ENCODE measurements around the gene IFI27L1. TPM values are rescaled to one million over a fixed set of nuclear protein-coding genes. Genes with fewer than 3 reads are reported as not detected.

Gene IFI27L1
- total and polyA plus RNA-seq, 2 donors (not counting 3 experiments of a cell fraction or from before 2014, with no cell fraction given): 31.1 to 38.1 TPM

DNA sequence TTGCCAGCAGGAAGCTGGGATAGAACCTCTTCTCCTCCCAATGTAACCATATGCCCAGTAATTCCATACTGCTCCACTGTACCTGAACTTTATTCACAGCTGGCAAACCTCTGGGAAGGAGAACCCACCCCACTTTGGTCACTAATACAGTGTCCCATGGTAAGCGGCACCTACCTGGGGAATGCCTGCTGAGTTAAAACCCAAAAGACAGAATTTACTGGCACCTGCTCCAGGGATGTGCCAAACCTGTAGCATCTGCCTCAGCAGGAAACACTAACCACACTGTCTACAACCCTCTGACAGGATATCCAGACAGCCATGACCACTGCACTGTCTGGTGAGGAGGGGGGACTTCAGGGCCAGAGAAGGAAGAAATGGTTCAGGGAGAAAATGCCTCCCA lies 26.7 kb upstream of the IFI27L1 start:
- H3K27me3 ChIP-seq (ENCODE audit: control insufficient read depth in 2 of 2, insufficient read depth in 2 of 2, low read length in 2 of 2): no peaks in the 10 kb centered on the region
- TF ChIP-seq POLR2A (IDR thresholded peaks at IDR 0.05; ENCODE audit: low read depth, low read length): no peak
- no peak for TF ChIP-seq MAX (IDR thresholded peaks at IDR 0.05; ENCODE audit: insufficient read depth, insufficient read length)
- no peak for TF ChIP-seq POLR2AphosphoS5 (IDR thresholded peaks at IDR 0.05; ENCODE audit: insufficient read depth, low read depth, low read length)
- no peak for TF ChIP-seq FOS (IDR thresholded peaks at IDR 0.05; ENCODE audit: borderline replicate concordance, insufficient read depth, low read length)
- TF ChIP-seq EZH2 (IDR thresholded peaks at IDR 0.05; ENCODE audit: borderline replicate concordance, low read depth, low read length, severe bottlenecking): no peak
- no peak for TF ChIP-seq MYC (IDR thresholded peaks at IDR 0.05; ENCODE audit: low read depth, low read length)
- no peak for TF ChIP-seq GATA2 (IDR thresholded peaks at IDR 0.05; ENCODE audit: insufficient read depth, insufficient read length, low read depth, low read length)
- TF ChIP-seq, protein P1, sequence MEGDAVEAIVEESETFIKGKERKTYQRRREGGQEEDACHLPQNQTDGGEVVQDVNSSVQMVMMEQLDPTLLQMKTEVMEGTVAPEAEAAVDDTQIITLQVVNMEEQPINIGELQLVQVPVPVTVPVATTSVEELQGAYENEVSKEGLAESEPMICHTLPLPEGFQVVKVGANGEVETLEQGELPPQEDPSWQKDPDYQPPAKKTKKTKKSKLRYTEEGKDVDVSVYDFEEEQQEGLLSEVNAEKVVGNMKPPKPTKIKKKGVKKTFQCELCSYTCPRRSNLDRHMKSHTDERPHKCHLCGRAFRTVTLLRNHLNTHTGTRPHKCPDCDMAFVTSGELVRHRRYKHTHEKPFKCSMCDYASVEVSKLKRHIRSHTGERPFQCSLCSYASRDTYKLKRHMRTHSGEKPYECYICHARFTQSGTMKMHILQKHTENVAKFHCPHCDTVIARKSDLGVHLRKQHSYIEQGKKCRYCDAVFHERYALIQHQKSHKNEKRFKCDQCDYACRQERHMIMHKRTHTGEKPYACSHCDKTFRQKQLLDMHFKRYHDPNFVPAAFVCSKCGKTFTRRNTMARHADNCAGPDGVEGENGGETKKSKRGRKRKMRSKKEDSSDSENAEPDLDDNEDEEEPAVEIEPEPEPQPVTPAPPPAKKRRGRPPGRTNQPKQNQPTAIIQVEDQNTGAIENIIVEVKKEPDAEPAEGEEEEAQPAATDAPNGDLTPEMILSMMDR (IDR thresholded peaks at IDR 0.05; ENCODE audit: extremely low read depth in 1 of 2, insufficient read depth in 1 of 2, low read depth in 1 of 2, low read length in 2 of 2): no peak
- no peak for TF ChIP-seq JUN (IDR thresholded peaks at IDR 0.05; ENCODE audit: borderline replicate concordance, insufficient read depth, insufficient read length, low read depth)
- ChIA-PET POLR2A (no interaction called here), CTCF (interaction anchor here (1.1 to 7.6 kb wide), 3 partner anchors 18 to 82 kb away, joined by 3 to 133 read pairs (median 4); no protein-coding TSS in a partner anchor)
- intact Hi-C loops (cut with micrococcal nuclease): no loop called here
- H2AFZ ChIP-seq (ENCODE audit: low read depth, low read length): no peak overlapping the region
- no TSS peak for BruUV-seq (replicated peaks)
- no peak overlapping the region for H3K4me3 ChIP-seq (replicated peaks in 1 of 3; ENCODE audit: insufficient read depth in 1 of 3, low read depth in 1 of 3, low read length in 3 of 3)
- H3K9me3 ChIP-seq (replicated peaks; ENCODE audit: control insufficient read depth, insufficient read depth, low read length): no peaks in the 10 kb centered on the region
- no peaks in the 10 kb centered on the region for H3K4me1 ChIP-seq (ENCODE audit: control insufficient read depth, extremely low read depth, insufficient read depth, low read length)
- no peaks in the 10 kb centered on the region for H4K20me1 ChIP-seq (replicated peaks; ENCODE audit: control insufficient read depth, extremely low read depth, insufficient read depth, low read length)
- dilution Hi-C loops (cut with MboI; ENCODE audit: extremely low pct_ligation_motif_present, low sequenced_read_pairs): no loop called here
- DNase-seq (ENCODE audit: low read depth, low spot score) (no peak), FAIRE-seq (no peak)
- no peak overlapping the region for H3K9ac ChIP-seq (replicated peaks; ENCODE audit: extremely low read depth, insufficient read depth, low read length)
- peaks cover 5% of the 10 kb centered on the region for H3K79me2 ChIP-seq (ENCODE audit: control insufficient read depth, insufficient read depth, low read length)
- no peaks in the 10 kb centered on the region for H3K9me1 ChIP-seq (replicated peaks; ENCODE audit: control insufficient read depth, extremely low read depth, insufficient read depth, low read length)
- H3K36me3 ChIP-seq (ENCODE audit: control insufficient read depth in 2 of 2, extremely low read depth in 1 of 2, insufficient read depth in 2 of 2, low read length in 2 of 2): peaks cover 17 to 31% of the 10 kb centered on the region in 2 experiments
- no peak overlapping the region for H3K27ac ChIP-seq (ENCODE audit: insufficient read depth, low read depth, low read length)
- H3K4me2 ChIP-seq (ENCODE audit: insufficient read depth, low read length): no peak overlapping the region

Data from endothelial cell of umbilical vein (primary cell).